Thymus (tissue), 11 donors: Measurements from ENCODE around the gene TMEM33. TPM values are rescaled to one million over a fixed set of nuclear protein-coding genes. Genes with fewer than 3 reads are reported as not detected.

ENCODE experiments used
- DNase-seq, 9 donors: peaks; one replicate each; pipeline ENCODE4 v3.0.0-alpha.2; 2013; ENCODE audit warnings: low spot score in 9 of 9, low read depth in 6 of 9, missing footprints in 1 of 9
- H3K27ac ChIP-seq, 2 donors: one replicate each; pipeline ENCODE4 v1.5.1; 2013; ENCODE audit warnings: control low read depth in 1 of 2, low read depth in 1 of 2, low read length in 1 of 2, mild to moderate bottlenecking in 1 of 2, moderate library complexity in 1 of 2
- H3K27me3 ChIP-seq, 2 donors: one replicate each; pipeline ENCODE4 v1.5.1; 2013; ENCODE audit warnings: low read length in 1 of 2; ENCODE audit not compliant: control insufficient read depth in 2 of 2, insufficient read depth in 1 of 2
- H3K36me3 ChIP-seq, 2 donors: one replicate each; pipeline ENCODE4 v1.5.1; 2013; ENCODE audit warnings: low read length in 1 of 2, mild to moderate bottlenecking in 1 of 2, moderate library complexity in 1 of 2; ENCODE audit not compliant: control insufficient read depth in 2 of 2, insufficient read depth in 2 of 2
- H3K4me1 ChIP-seq, 2 donors: one replicate each; pipeline ENCODE4 v1.5.1; 2013; ENCODE audit warnings: low read length in 2 of 2; ENCODE audit not compliant: control insufficient read depth in 2 of 2, insufficient read depth in 2 of 2
- H3K4me3 ChIP-seq, 2 donors: one replicate each; pipeline ENCODE4 v1.5.1; 2013; ENCODE audit warnings: low read length in 2 of 2, control low read depth in 1 of 2, mild to moderate bottlenecking in 1 of 2
- H3K9me3 ChIP-seq, 2 donors: one replicate each; pipeline ENCODE4 v1.5.1; 2013; ENCODE audit warnings: low read length in 1 of 2, mild to moderate bottlenecking in 1 of 2; ENCODE audit not compliant: control insufficient read depth in 2 of 2, insufficient read depth in 1 of 2
- WGBS: extraction: QIAGEN DNeasy Blood & Tissue Kit; methylation state at CpG from one replicate; pipeline ENCODE4 v1.1.7; 2013; 5-methylcytosine and 5-hydroxymethylcytosine counted together
- polyA plus RNA-seq: library from polyadenylated mRNA; stranded (reverse); fragments of 200-250 nt; gene quantifications from one replicate; pipeline ENCODE4 v1.2.3, GENCODE V29; 2013
- total RNA-seq: library from RNA; stranded (reverse); fragments of 120-200 nt; gene quantifications from one replicate; pipeline ENCODE4 v1.2.4, GENCODE V29; 2013
- donor health status: healthy.

The TMEM33 gene
- total and polyA plus RNA-seq, 2 donors, result 13.7 to 23.8 TPM

GRCh38 chr4:41930139-41930831 lies 4.9 kb upstream of the TMEM33 start:
- DNase-seq, result no peak
- H3K27ac ChIP-seq, result no peak overlapping the region
- H3K4me1 ChIP-seq, result peaks cover 0 to 2% of the 10 kb centered on the region in 2 donors
- no peak overlapping the region for H3K4me3 ChIP-seq
- no peaks in the 10 kb centered on the region for H3K9me3 ChIP-seq
- WGBS, result 96% methylated on average over 7 of the region's 7 CpGs
- H3K27me3 ChIP-seq, result peaks cover 0 to 3% of the 10 kb centered on the region in 2 donors
- no peaks in the 10 kb centered on the region for H3K36me3 ChIP-seq

DNA sequence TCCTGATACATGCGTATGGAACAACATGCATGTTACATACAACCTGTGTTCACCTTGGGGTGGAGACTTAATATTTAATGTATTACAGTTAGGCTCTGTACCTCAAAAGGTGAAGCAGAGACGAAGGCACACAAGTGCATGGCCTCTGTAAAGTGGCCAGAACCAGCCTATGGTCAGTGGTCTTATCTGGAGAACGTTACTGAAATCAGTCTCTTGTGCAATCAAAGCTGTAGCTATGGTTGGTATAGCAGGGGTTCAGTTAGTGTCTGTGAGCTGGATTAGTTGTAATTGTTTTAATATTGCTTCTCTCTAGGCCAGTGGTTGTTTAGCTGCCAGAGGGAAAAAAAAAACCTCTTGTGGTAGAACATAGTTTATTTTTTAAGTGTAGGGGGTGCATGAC lies 2.2 kb upstream of the TMEM33 start:
- Histone ChIP-seq H3K4me1 (peaks cover 10 to 12% of the 10 kb centered on the region in 2 donors), H3K4me3 (no peak overlapping the region), H3K27me3 (peaks cover 0 to 3% of the 10 kb centered on the region in 2 donors), H3K27ac (no peak overlapping the region), H3K9me3 (no peaks in the 10 kb centered on the region), H3K36me3 (no peaks in the 10 kb centered on the region)
- WGBS, result 93% methylated on average over 3 of the region's 3 CpGs
- no peak for DNase-seq

- H3K27me3 ChIP-seq, result peaks cover 0 to 3% of the 10 kb centered on the region in 2 donors
- no peak for DNase-seq
- no peaks in the 10 kb centered on the region for H3K9me3 ChIP-seq
- peaks cover 10 to 12% of the 10 kb centered on the region in 2 donors for H3K4me1 ChIP-seq
- no peak overlapping the region for H3K27ac ChIP-seq
- no peak overlapping the region for H3K4me3 ChIP-seq
- H3K36me3 ChIP-seq, result peaks cover 1 to 2% of the 10 kb centered on the region in 2 donors
- WGBS, result 98% methylated on average over 10 of the region's 10 CpGs
Observed at GRCh38 chr4:41933997-41934503, 1.2 kb upstream of the TMEM33 start.

DNA sequence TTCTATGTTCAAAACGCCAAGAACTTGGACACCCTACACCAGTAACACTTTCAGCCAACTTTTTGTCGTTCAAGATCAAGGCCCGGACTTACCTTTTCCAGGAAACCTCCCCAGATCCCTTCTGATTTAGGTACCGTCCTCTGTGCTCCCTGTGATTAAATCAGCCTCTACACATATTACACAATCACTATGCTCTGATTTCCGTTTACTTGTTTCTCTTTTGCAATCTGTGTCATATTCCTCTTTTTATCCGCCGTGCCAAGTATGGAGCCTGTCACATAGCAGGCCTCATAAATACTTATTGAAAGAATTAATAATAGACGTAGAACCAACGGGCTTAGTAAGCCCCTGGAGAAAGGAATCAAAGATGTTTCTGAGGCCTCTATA lies 722 bp upstream of the TMEM33 start:
- Histone ChIP-seq H3K27ac (no peak overlapping the region), H3K4me3 (peak overlapping the region; percentile 83 to 89), H3K9me3 (no peaks in the 10 kb centered on the region), H3K36me3 (peaks cover 3 to 6% of the 10 kb centered on the region in 2 donors), H3K27me3 (peaks cover 0 to 3% of the 10 kb centered on the region in 2 donors), H3K4me1 (peaks cover 10 to 12% of the 10 kb centered on the region in 2 donors)
- WGBS, result 94% methylated on average over 9 of the region's 9 CpGs
- DNase-seq, result peak in 1 of 9 donors; percentile 9

- peaks cover 0 to 3% of the 10 kb centered on the region in 2 donors for H3K27me3 ChIP-seq
- H3K9me3 ChIP-seq, result no peaks in the 10 kb centered on the region
- peaks cover 10 to 12% of the 10 kb centered on the region in 2 donors for H3K4me1 ChIP-seq
- peak overlapping the region; percentile 88 to 95 for H3K27ac ChIP-seq
- WGBS, result 3% methylated on average over 12 of the region's 12 CpGs
- peaks cover 3 to 9% of the 10 kb centered on the region in 2 donors for H3K36me3 ChIP-seq
- peak in 4 of 9 donors; percentile 4 to 19 (median 10) for DNase-seq
- peak overlapping the region; percentile 83 to 89 for H3K4me3 ChIP-seq
Observed at GRCh38 chr4:41935652-41936021, 408 bp downstream of the TMEM33 start.

GRCh38 chr4:41939016-41939626 lies 3.9 kb downstream of the TMEM33 start:
- no peak for DNase-seq
- Histone ChIP-seq H3K4me3 (no peak overlapping the region), H3K9me3 (no peaks in the 10 kb centered on the region), H3K36me3 (peaks cover 3 to 17% of the 10 kb centered on the region in 2 donors), H3K27ac (no peak overlapping the region), H3K4me1 (peaks cover 10 to 12% of the 10 kb centered on the region in 2 donors), H3K27me3 (no peaks in the 10 kb centered on the region)
- 95% methylated on average over 3 of the region's 3 CpGs for WGBS

- Histone ChIP-seq H3K9me3 (no peaks in the 10 kb centered on the region), H3K27me3 (no peaks in the 10 kb centered on the region), H3K27ac (no peak overlapping the region), H3K4me3 (no peak overlapping the region), H3K36me3 (peaks cover 3 to 21% of the 10 kb centered on the region in 2 donors), H3K4me1 (peaks cover 7 to 8% of the 10 kb centered on the region in 2 donors)
- no peak for DNase-seq
Observed at GRCh38 chr4:41940834-41941233, 5.6 kb downstream of the TMEM33 start.

GRCh38 chr4:41943506-41943905 lies 8.3 kb downstream of the TMEM33 start:
- Histone ChIP-seq H3K27ac (no peak overlapping the region), H3K27me3 (no peaks in the 10 kb centered on the region), H3K9me3 (no peaks in the 10 kb centered on the region), H3K4me1 (no peaks in the 10 kb centered on the region), H3K36me3 (peaks cover 3 to 24% of the 10 kb centered on the region in 2 donors), H3K4me3 (no peak overlapping the region)
- WGBS, result over 99% methylated on average over 2 of the region's 2 CpGs
- no peak for DNase-seq

GRCh38 chr4:41944089-41944488 lies 8.9 kb downstream of the TMEM33 start:
- Histone ChIP-seq H3K27ac (no peak overlapping the region), H3K27me3 (no peaks in the 10 kb centered on the region), H3K36me3 (peaks cover 1 to 22% of the 10 kb centered on the region in 2 donors), H3K4me1 (no peaks in the 10 kb centered on the region), H3K4me3 (no peak overlapping the region), H3K9me3 (no peaks in the 10 kb centered on the region)
- no peak for DNase-seq
